GM21528 (cell line): Measurements from ENCODE around the gene GPR32.
"Not testable (repeated sequence)": the region's sequence is repeated elsewhere in the genome, so short reads cannot be mapped to it uniquely, and the experiment has no call there.

Experiments used
- ATAC-seq: cut with Tn5 transposase; IDR thresholded peaks from one replicate; pipeline ENCODE4 v1.9.1; 2021; ENCODE audit warnings: mild to moderate bottlenecking, moderate library complexity; ENCODE audit not compliant: unreplicated experiment, low FRiP score

Gene GPR32

DNA sequence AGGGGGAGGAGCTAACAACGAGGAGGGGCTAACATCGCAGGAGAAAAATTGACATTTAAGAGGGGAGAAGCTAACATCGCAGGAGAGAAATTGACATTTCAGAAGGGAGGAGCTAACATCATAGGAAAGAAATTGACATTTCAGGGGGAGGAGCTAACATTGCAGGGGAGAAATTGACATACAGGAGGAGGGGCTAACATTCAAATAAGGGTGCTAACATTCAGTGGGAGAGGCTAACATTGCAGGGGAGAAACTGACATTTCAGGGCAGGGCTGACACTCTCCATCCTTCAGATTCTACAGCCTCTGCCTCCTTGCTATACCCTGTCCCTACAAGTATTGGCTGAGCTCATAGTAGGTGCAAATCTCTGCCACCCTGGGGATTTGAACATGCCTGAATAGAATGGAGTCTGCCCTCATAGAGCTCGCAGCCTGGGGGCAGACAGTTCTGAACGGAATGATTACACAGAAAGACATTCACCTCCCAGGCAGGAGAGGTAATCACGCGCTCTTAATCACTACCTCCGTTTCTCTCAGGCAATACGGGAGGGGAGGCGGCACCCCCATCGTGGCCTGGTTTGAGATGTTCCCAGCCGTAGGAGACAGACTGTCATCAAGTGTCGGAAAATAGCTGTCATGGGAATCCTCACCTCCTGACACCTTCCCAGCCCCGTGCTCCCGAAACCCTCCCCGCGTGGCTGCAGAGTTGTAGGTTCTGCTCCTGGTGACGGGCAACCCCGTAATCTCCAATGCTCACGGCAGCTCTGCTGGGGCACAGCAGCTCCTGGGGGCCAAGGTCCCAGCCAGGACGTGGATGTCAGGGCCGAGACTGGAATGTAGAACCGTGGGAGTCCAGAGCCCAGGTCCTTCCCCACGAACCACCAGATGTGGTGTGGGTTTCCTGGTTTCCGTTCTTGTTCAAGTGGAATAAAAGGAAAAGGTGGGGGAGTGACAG lies 9.5 kb downstream of the GPR32 start:
- ATAC-seq, result no peak

GRCh38 chr19:50780753-50781435 lies 10.6 kb downstream of the GPR32 start:
- no peak for ATAC-seq

DNA sequence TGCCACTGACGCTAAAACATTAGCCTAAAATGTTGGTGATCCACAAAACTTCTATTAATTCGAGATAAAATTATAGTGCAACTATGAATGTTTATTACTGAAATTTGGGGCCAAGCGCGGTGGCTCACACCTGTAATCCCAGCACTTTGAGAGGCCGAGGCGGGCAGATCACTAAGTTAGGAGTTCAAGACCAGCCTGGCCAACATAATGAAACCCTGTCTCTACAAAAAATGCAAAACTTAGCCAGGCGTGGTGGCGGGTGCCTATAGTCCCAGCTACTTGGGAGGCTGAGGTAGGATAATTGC lies 13.5 kb downstream of the GPR32 start:
- not testable (repeated sequence) for ATAC-seq

DNA sequence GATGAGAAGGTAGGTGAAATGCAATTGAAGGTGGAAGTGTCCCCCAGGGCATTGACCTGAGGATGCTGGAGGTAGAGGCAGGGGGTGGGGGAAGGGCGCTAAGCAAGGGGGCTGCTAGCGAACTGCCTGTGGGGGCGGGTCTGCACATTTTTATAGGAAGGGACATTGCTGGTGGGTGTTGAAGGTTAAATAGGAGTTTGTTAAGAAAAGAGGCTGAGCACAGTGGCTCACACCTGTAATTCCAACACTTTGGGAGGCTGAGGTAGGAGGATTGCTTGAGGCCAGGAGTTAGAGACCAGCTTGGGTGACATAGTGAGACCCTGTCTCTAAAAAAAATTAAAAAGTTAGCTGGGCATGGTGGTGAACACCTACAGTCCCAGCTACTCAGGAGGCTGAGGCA lies 14.4 kb downstream of the GPR32 start:
- no peak for ATAC-seq

DNA sequence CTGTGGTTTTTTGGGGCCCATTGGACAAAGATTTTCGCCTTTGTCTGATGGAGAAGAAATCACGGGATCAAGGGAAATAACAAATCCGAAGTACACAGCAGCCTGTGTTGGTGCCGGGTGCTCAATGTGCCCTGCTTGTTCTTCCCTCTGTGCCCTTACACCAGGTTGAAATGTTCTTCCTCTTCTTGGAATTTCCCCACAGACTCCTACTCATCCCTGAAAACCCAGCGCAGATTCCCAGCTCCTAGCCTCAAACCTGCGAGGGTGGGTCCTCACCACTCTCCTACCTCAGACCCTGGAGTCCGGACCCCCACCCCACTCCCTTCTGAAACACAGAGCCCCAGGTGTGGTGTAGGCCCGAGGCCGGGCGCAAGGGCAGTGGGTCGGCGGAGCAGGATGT lies 15.1 kb downstream of the GPR32 start:
- ATAC-seq, result no peak

- ATAC-seq, result no peak
Measured at GRCh38 chr19:50790396-50790795, 20.1 kb downstream of the GPR32 start, which contains the start of gene ACP4. ACP4 (plus strand) TSS chr19:50790415; CDS start chr19:50790415, 0 bp downstream.

GRCh38 chr19:50790922-50791467 lies 20.7 kb downstream of the GPR32 start:
- no peak for ATAC-seq

DNA sequence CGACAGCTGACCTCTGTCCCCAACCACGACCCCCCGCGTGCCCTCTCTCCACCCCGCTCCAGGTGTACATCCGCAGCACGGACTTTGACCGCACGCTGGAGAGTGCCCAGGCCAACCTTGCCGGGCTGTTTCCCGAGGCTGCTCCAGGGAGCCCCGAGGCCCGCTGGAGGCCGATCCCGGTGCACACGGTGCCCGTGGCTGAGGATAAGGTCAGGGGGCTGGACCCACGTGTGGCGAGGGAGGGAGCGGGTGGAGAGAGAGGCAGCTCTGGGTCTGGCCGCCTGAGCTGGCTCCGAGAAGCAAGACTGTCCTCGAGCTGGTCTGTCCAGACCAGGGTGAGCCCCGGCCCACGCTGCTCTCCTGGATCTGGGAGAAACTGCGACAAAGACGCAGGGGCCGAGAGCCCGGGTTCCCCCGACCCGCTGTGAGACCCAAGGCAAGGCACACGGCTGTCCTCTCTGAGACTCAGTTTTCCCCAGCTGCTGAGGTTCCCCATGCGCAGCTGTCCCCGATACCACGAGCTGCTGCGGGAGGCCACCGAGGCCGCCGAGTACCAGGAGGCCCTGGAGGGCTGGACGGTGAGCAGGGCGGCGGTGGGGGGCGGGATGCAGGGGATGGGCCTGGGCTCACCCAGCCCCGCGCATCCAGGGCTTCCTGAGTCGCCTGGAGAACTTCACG lies 21.5 kb downstream of the GPR32 start:
- no peak for ATAC-seq

DNA sequence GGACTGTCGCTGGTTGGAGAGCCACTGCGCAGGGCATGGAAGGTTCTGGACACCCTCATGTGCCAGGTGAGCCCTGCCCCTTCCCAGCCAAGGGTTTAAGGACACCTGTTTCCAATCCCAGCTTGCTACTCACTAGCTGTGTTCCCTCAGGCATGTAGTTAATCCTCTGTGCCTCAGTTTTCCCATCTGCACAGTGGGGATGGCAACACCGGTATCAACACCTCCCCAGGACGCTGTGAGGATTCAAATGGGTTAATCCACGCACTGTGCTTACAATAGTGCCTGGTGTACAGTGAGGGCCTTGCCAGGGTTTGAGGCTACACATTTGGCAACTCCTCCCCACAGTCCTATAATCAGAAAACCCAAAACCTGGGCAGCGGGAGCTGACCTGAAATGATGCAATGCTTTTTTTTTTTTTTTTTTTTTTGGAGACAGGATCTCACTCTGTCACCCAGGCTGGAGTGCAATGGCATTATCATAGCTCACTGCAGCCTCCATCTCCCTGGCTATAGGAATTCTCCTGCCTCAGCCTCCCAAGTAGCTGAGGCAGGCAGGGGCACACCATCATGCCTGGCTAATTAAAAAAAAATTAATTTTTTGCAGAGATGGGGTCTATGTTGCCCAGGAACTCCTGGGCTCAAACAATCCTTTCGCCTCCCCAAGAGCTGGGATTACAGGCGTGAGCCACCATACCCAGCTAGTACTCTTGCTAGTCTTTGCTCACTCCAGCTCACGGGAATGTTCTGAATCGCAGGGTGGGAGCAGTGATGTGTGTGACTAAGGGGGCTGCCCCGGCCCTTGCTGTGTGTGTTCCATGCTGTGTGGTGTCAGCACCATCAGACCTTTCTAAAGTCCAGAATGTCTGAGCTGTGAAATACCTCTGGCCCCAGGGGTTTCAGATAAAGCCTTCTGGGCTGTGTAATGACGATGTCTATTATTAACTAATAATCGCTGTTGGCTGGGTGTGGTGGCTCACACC lies 22.3 kb downstream of the GPR32 start:
- no peak for ATAC-seq

- no peak for ATAC-seq
Measured at GRCh38 chr19:50793558-50794065, 23.3 kb downstream of the GPR32 start.

GRCh38 chr19:50794074-50794875 lies 24.0 kb downstream of the GPR32 start:
- no peak for ATAC-seq

- no peak for ATAC-seq
Measured at GRCh38 chr19:50794876-50795663, 24.8 kb downstream of the GPR32 start.

DNA sequence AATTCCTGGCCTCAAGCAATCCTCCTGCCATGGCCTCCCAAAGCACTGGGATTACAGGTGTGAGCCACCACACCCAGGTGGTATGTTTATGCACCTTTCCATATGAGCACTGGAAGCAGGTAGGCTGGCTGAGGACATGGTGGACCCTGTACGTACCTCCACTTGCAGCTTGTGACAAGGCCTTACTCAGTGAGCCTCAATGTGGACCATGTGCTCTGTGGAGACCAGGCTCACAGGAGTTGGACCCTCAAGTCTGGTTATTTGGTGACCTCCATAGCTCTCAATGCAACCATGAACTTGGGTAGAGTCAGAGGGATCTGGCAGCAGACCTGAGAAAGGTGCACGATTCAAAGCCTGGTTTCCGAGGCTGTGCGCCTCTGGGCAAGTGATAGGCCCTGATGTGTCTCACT lies 25.4 kb downstream of the GPR32 start:
- no peak for ATAC-seq

DNA sequence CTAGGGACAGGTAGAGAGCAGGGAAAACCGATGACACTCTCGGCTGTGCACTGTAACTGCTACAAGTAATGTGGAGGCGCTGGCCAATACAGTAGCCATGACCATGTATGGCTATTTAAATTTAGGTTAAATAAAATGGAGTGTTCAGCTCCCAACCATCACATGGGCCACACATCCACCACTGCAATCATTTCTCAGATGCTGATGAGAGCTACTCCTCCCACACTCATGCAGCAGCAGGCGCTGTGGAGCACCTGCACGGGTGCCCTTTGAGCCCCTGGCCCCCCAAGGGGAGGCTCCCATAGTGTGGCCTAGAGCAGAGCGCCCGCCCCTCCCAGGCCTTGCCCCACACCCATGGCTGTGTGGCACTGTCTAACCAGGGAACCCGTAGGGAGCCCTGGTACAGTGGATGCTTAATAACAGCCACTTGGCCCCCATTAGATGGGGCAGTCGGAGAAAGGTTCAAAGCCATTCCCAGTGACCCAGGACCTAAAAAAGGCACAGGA lies 25.9 kb downstream of the GPR32 start:
- ATAC-seq, result no peak

- no peak for ATAC-seq
Measured at GRCh38 chr19:50796634-50797428, 26.6 kb downstream of the GPR32 start.

DNA sequence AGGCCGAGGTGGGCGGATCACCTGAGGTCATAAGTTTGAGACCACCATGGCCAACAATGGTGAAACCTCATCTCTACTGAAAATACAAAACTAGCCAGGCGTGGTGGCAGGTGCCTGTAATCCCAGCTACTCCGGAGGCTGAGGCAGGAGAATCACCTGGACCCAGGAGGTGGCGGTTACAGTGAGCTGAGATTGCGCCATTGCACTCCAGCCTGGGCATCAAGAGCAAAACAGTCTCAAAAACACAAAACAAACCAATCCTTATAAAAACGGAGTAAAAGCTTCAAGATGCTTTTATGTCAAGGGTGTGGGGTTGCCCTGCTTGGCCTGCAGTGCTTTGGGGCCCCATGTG lies 27.1 kb downstream of the GPR32 start:
- ATAC-seq, result no peak
